Lower lobe of right lung (tissue), 2 donors: Measurements from ENCODE around the gene RBFOX2. TPM values are rescaled to one million over a fixed set of nuclear protein-coding genes. Genes with fewer than 3 reads are reported as not detected.

Experiments
- ATAC-seq, 2 donors: fragments of 200-7000 bp; cut with Tn5 transposase; one replicate each; pipeline ENCODE4 v1.9.1; 2020 to 2022; ENCODE audit warnings: mild to moderate bottlenecking in 2 of 2, moderate library complexity in 2 of 2
- DNase-seq: peaks from one replicate; pipeline ENCODE4 v3.0.0-alpha.2; 2020
- H3K27ac ChIP-seq: fragments of 200-600 bp; one replicate; pipeline ENCODE4 v1.8.0; 2022
- H3K27me3 ChIP-seq: fragments of 200-600 bp; one replicate; pipeline ENCODE4 v1.8.0; 2022; ENCODE audit warnings: low read depth
- H3K36me3 ChIP-seq: fragments of 200-600 bp; one replicate; pipeline ENCODE4 v1.8.0; 2022; ENCODE audit warnings: mild to moderate bottlenecking
- H3K4me1 ChIP-seq: fragments of 200-600 bp; one replicate; pipeline ENCODE4 v1.8.0; 2022
- H3K4me3 ChIP-seq: fragments of 200-600 bp; one replicate; pipeline ENCODE4 v1.8.0; 2022; ENCODE audit warnings: mild to moderate bottlenecking
- H3K9me3 ChIP-seq: fragments of 200-600 bp; one replicate; pipeline ENCODE4 v1.8.0; 2022
- intact Hi-C: fragments of 100-400 bp; cut with DNase I; formaldehyde crosslinking; loops from one replicate; pipeline ENCODE4 v1.11.0; 2022
- total RNA-seq: library from RNA; stranded (reverse); fragmentation: NEBNext Ultra II Directional; extraction: Animal tissue kit (Norgen Biotek cat#: 25700); gene quantifications from one replicate; pipeline ENCODE4 v1.2.1, GENCODE V29; 2021
- TF ChIP-seq, protein P1 (sequence below): fragments of 200-600 bp; IDR thresholded peaks from one replicate; pipeline ENCODE4 v1.8.0; 2022; ENCODE audit warnings: antibody characterized with exemption, mild to moderate bottlenecking
- donor health status: DM: no; HTN: yes; CAD: no; lungs with severe emphysema.

The RBFOX2 gene
- total RNA-seq, 1 donor from 2014 or later: 50.1 TPM

DNA sequence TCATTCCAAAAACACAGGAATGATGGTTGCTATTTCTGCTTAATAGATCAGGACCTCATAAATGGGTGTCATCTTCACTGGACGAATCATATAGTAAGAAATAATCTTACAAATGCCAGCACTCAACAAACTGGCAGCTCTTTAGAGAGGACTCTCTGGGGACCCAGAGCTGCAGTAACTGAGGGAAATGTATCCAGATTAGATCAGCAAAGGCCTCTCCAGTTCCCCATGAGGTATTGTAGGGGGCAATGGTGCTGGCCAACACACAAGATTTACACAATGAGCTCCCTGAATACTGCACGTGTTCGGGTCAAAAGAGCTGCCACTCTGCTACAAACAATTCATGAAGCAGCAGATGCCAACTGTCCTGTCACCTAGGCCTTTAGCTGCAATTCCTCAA is 110.2 kb downstream of the RBFOX2 start:
- Histone ChIP-seq H3K27ac (no peak overlapping the region), H3K4me1 (peaks cover 50% of the 10 kb centered on the region), H3K27me3 (no peaks in the 10 kb centered on the region), H3K36me3 (no peaks in the 10 kb centered on the region), H3K9me3 (no peaks in the 10 kb centered on the region), H3K4me3 (no peak overlapping the region)
- TF ChIP-seq, protein P1, sequence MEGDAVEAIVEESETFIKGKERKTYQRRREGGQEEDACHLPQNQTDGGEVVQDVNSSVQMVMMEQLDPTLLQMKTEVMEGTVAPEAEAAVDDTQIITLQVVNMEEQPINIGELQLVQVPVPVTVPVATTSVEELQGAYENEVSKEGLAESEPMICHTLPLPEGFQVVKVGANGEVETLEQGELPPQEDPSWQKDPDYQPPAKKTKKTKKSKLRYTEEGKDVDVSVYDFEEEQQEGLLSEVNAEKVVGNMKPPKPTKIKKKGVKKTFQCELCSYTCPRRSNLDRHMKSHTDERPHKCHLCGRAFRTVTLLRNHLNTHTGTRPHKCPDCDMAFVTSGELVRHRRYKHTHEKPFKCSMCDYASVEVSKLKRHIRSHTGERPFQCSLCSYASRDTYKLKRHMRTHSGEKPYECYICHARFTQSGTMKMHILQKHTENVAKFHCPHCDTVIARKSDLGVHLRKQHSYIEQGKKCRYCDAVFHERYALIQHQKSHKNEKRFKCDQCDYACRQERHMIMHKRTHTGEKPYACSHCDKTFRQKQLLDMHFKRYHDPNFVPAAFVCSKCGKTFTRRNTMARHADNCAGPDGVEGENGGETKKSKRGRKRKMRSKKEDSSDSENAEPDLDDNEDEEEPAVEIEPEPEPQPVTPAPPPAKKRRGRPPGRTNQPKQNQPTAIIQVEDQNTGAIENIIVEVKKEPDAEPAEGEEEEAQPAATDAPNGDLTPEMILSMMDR: no peak
- intact Hi-C loops: loop anchor here (10.0 kb wide), 1 partner anchor 294 kb away; no protein-coding TSS in a partner anchor
- DNase-seq (no peak), ATAC-seq (no peak)

DNA sequence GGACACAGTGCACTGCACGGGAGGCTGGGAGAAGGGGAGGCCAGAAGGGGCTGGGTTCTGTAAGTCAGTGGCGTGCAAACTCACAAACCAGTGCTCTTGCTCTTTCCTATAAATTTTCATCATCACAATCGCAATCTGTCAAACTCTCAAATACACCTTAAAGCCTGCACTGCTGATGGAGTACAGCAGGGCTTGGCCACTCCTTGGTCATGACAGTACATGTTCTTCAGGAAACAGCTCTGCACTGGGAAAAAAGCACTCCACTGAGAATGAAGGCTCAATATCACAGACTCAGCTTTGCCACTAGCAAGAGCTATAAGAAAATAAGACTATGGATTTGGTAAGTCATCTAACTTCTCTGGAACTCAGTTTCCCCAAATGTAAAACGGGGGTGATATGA is 111.0 kb downstream of the RBFOX2 start:
- Histone ChIP-seq H3K4me1 (peaks cover 55% of the 10 kb centered on the region), H3K4me3 (no peak overlapping the region), H3K27me3 (no peaks in the 10 kb centered on the region), H3K36me3 (no peaks in the 10 kb centered on the region), H3K9me3 (no peaks in the 10 kb centered on the region), H3K27ac (no peak overlapping the region)
- TF ChIP-seq, protein P1: no peak
- no peak for ATAC-seq
- intact Hi-C loops: loop anchor here (10.0 kb wide), 1 partner anchor 293 kb away; no protein-coding TSS in a partner anchor
- DNase-seq: no peak

DNA sequence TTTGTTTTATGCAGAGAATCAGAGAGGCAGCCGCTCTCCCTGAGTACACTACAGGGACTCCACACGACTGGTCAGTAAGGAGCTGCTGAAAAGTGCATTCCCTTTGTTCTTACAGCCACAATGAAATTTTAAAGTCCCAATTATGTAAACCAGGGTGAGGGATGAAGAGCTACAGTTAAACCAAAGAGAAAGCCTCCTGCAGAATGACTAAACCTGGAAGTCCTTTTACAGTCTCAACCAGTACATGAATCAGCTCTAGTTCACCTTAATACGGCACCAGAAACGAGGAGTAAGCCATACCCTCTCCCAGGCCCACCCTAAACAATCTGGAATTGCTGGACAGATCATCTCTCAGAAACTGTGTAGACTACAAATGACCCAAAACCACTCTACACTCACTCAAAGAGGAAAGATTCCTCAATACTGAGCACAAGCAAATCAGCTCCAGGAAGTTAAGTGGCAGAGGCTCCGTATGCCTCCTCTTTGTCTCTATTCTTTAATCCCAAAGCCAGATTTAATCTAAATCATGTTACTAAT is 113.1 kb downstream of the RBFOX2 start:
- H3K4me3 ChIP-seq: peak overlapping the region; percentile 54
- DNase-seq: no peak
- peak overlapping the region; percentile 75 for H3K27ac ChIP-seq
- ATAC-seq: peak; percentile 25 to 39
- no peaks in the 10 kb centered on the region for H3K36me3 ChIP-seq
- intact Hi-C loops: loop anchor here (10.0 kb wide), 1 partner anchor 291 kb away; no protein-coding TSS in a partner anchor
- H3K27me3 ChIP-seq: no peaks in the 10 kb centered on the region
- TF ChIP-seq, protein P1: no peak
- H3K9me3 ChIP-seq: no peaks in the 10 kb centered on the region
- H3K4me1 ChIP-seq: peaks cover 48% of the 10 kb centered on the region

DNA sequence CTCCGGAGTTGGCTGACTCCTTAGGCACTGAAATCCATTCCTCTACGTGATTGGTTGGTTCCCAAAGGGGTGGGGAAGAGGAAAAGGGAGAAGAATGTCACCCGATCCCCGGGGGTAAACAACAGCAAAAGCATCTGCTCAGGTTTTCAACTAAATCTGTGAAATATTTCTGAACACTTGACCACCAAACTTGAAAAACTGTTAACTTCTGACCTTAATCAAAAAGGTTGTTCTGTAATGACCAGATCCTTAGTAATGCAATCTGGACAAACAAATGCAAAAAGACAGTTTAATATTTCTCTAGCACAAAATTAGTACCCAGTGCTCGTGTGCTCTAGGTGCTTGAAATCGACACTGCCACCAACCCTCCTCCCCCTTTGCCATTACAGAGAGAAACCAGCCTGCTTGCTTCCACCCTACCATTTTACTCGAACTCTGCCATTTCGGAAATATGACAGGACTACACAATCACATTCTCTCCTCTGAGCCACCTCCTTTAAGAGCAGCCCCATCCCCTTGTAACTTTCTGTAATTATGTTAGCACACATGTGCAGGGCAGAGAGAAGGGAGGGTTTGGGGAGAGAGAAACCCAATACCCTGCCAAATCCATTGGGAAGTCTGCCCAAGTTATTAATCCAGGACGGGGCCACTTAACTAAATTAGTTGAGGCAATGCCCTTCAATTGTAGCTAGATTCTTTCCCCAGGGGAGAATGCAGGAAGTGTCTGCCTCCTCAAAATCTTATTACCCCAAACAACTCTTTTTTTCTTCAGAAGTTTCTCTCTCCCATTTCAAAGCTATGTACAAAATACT is 113.8 kb downstream of the RBFOX2 start:
- DNase-seq: no peak
- intact Hi-C loops: loop anchor here (10.0 kb wide), 1 partner anchor 290 kb away; no protein-coding TSS in a partner anchor
- Histone ChIP-seq H3K27me3 (no peaks in the 10 kb centered on the region), H3K4me1 (peaks cover 50% of the 10 kb centered on the region), H3K9me3 (no peaks in the 10 kb centered on the region), H3K4me3 (peak overlapping the region; percentile 54), H3K36me3 (no peaks in the 10 kb centered on the region), H3K27ac (peak overlapping the region; percentile 75)
- ATAC-seq: peak; percentile 96 to 98
- TF ChIP-seq, protein P1: no peak

DNA sequence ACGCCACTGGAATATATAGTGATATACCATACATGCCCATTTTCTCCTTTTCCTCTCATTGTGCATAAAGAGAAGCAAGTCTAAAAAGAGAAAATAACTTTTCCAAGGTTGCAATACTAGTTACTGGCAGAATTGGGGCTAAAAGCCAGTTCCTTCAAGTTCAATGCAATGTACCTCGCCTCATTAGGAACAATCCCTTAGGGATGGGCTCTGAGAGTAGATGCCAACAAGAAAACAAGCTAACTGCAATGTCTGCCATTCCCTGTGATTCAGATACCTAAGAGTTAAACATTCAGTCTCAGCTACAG is 114.3 kb downstream of the RBFOX2 start:
- DNase-seq: no peak
- H3K4me1 ChIP-seq: peaks cover 50% of the 10 kb centered on the region
- no peaks in the 10 kb centered on the region for H3K36me3 ChIP-seq
- H3K4me3 ChIP-seq: peak overlapping the region; percentile 54
- intact Hi-C loops: loop anchor here (10.0 kb wide), 1 partner anchor 290 kb away; no protein-coding TSS in a partner anchor
- ATAC-seq: no peak
- TF ChIP-seq, protein P1: no peak
- H3K27ac ChIP-seq: peak overlapping the region; percentile 75
- H3K27me3 ChIP-seq: no peaks in the 10 kb centered on the region
- no peaks in the 10 kb centered on the region for H3K9me3 ChIP-seq
